Stimulated activated naive CD8-positive, alpha-beta T cell treated with anti-CD3 and anti-CD28 coated beads, Interleukin-15, amount 100 ng/mL, for 72 hours (primary cell): ENCODE data around the gene RFWD3.

Experiments used
- ATAC-seq: fragments of 150-1000 bp; cut with Tn5 transposase; 2 replicates; pipeline ENCODE4 v1.10.0; 2021; ENCODE audit warnings: mild to moderate bottlenecking, moderate library complexity
- DNase-seq, 2 donors: peaks; one replicate each; pipeline ENCODE4 v3.0.0; 2021 to 2022
- H3K27ac Mint-ChIP-seq, 2 donors: one replicate each; pipeline ENCODE4 v1.8.0; 2022; ENCODE audit warnings: mild to moderate bottlenecking in 2 of 2, mixed read lengths in 2 of 2, moderate library complexity in 2 of 2
- H3K27me3 Mint-ChIP-seq: one replicate; pipeline ENCODE4 v1.8.0; 2022; ENCODE audit warnings: mixed read lengths
- H3K4me1 Mint-ChIP-seq: one replicate; pipeline ENCODE4 v1.8.0; 2022; ENCODE audit warnings: mild to moderate bottlenecking, mixed read lengths
- H3K4me3 Mint-ChIP-seq, 2 donors: one replicate each; pipeline ENCODE4 v1.8.0; 2022; ENCODE audit warnings: mild to moderate bottlenecking in 2 of 2, mixed read lengths in 2 of 2, moderate library complexity in 1 of 2
- H3K9me3 Mint-ChIP-seq, 2 donors: one replicate each; pipeline ENCODE4 v1.8.0; 2022; ENCODE audit warnings: mixed read lengths in 2 of 2

Gene RFWD3

GRCh38 chr16:74583926-74584666, 82.6 kb downstream of the RFWD3 start:
- Mint-ChIP-seq H3K4me3 (no peak overlapping the region), H3K27ac (peak overlapping the region; percentile 59 to 81), H3K9me3 (no peaks in the 10 kb centered on the region), H3K4me1 (peaks cover 84% of the 10 kb centered on the region), H3K27me3 (no peaks in the 10 kb centered on the region)
- DNase-seq (no peak), ATAC-seq (no peak)

- no peaks in the 10 kb centered on the region for H3K9me3 Mint-ChIP-seq
- ATAC-seq (no peak), DNase-seq (no peak)
- no peaks in the 10 kb centered on the region for H3K27me3 Mint-ChIP-seq
- peaks cover 85% of the 10 kb centered on the region for H3K4me1 Mint-ChIP-seq
- H3K27ac Mint-ChIP-seq = peak overlapping the region in 1 of 2 donors; percentile 1
- no peak overlapping the region for H3K4me3 Mint-ChIP-seq
Observed at GRCh38 chr16:74582970-74583369, 83.7 kb downstream of the RFWD3 start.

- Mint-ChIP-seq H3K4me1 (peaks cover 81% of the 10 kb centered on the region), H3K27ac (peak overlapping the region in 1 of 2 donors; percentile 30), H3K4me3 (no peak overlapping the region), H3K9me3 (no peaks in the 10 kb centered on the region), H3K27me3 (no peaks in the 10 kb centered on the region)
- ATAC-seq (peak; percentile 32), DNase-seq (no peak)
Observed at GRCh38 chr16:74580833-74581232, 85.8 kb downstream of the RFWD3 start.

- ATAC-seq = no peak
- no peaks in the 10 kb centered on the region for H3K9me3 Mint-ChIP-seq
- DNase-seq = no peak
- peak overlapping the region in 1 of 2 donors; percentile 53 for H3K4me3 Mint-ChIP-seq
- no peak overlapping the region for H3K27ac Mint-ChIP-seq
- H3K4me1 Mint-ChIP-seq = peaks cover 84% of the 10 kb centered on the region
- no peaks in the 10 kb centered on the region for H3K27me3 Mint-ChIP-seq
Observed at GRCh38 chr16:74578838-74579237, 87.8 kb downstream of the RFWD3 start.

GRCh38 chr16:74578433-74578832, 88.2 kb downstream of the RFWD3 start:
- no peaks in the 10 kb centered on the region for H3K27me3 Mint-ChIP-seq
- no peak for ATAC-seq
- H3K4me3 Mint-ChIP-seq = peak overlapping the region in 1 of 2 donors; percentile 53
- H3K9me3 Mint-ChIP-seq = no peaks in the 10 kb centered on the region
- peak overlapping the region; percentile 40 to 91 for H3K27ac Mint-ChIP-seq
- DNase-seq = no peak
- peaks cover 84% of the 10 kb centered on the region for H3K4me1 Mint-ChIP-seq

DNA sequence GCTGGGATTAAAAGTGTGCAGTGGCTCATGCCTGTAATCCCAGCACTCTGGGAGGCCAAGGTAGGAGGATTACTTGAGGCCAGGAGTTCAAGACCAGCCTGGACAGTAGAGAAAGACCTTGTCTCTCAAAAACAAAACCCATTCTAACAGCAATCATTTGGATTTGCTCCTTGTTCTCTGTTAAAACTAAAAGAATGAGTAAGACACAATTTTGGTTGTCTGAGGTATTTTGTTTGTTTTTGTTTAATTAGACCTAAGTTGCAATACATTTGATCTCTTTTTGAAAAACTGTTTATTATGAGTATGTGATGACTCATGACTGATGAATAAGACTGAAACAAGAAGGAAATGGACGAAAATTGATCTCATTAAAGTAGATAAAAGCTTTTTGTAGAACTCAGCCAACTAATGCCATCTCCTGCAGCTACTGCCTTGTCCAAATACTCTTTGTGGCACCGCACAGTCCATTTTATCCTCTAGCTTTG, 88.8 kb downstream of the RFWD3 start:
- Mint-ChIP-seq H3K9me3 (no peaks in the 10 kb centered on the region), H3K27ac (peak overlapping the region; percentile 40 to 91), H3K4me1 (peaks cover 81% of the 10 kb centered on the region), H3K27me3 (no peaks in the 10 kb centered on the region), H3K4me3 (peak overlapping the region in 1 of 2 donors; percentile 42)
- DNase-seq (no peak), ATAC-seq (peak; percentile 86)

DNA sequence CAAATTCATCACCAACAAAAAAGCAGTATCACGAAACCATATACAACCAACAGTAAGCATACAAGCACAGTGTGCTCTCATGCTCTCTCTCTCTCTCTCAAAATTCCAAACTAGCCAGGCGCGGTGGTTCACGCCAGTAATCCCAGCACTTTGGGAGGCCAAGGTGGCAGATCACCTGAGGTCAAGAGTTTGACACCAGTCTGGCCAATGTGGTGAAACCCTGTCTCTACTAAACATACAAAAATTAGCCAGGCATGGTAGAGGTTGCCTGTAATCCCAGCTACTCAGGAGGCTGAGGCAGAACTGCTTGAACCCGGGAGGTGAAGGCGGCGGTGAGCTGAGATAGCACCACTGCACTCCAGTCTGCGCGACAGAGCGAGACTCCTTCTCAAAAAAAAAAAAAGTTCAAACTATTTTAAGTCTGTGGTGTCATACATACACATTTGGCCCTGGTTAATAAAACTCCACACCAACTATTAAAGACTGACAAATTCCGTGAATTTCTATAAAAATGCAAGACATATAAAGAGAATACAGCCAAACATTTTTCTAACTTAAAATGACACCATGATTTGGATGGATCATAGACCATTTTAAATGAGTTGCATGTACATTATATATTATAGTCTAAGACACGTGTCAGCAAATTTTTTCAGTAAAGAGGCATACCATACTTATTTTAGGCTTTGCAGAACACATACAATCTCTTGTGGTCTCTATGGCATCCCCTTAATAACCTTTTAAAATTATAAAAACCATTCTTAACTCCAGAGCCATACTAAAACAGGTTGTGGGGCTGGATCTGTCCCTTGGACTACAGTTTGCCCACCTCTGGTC, 90.7 kb downstream of the RFWD3 start:
- Mint-ChIP-seq H3K27me3 (no peaks in the 10 kb centered on the region), H3K9me3 (no peaks in the 10 kb centered on the region), H3K27ac (peak overlapping the region in 1 of 2 donors; percentile 28), H3K4me1 (peaks cover 84% of the 10 kb centered on the region), H3K4me3 (no peak overlapping the region)
- no peak for DNase-seq
- no peak for ATAC-seq

DNA sequence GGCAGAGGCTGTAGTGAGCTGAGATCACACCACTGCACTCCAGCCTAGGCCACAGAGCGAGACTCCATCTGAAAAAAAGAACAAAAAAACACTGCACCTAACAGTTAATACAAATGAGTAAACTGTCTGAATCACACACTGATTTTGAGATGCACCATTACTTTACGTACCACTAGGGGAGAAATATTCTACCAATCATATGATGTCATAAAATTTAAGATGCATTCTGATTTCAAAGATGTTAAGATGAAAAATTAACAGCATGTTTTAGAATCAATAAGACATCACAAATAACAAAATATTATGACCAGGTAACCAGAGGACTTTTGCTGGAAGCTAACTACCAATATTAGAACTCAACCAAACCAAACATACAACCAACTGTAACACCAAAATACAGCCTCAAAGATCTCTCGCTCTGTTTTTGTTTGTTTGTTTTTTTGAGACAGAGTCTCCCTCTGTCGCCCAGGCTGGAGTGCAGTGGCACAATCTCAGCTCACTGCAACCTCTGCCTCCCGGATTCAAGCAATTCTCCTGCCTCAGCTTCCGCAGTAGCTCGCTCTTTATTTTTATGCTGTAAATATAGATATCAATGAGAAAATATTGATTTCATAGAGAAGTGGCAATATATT, 91.4 kb downstream of the RFWD3 start:
- peak overlapping the region in 1 of 2 donors; percentile 24 for H3K27ac Mint-ChIP-seq
- DNase-seq (no peak), ATAC-seq (no peak)
- no peaks in the 10 kb centered on the region for H3K9me3 Mint-ChIP-seq
- no peaks in the 10 kb centered on the region for H3K27me3 Mint-ChIP-seq
- H3K4me1 Mint-ChIP-seq = peaks cover 84% of the 10 kb centered on the region
- H3K4me3 Mint-ChIP-seq = no peak overlapping the region

DNA sequence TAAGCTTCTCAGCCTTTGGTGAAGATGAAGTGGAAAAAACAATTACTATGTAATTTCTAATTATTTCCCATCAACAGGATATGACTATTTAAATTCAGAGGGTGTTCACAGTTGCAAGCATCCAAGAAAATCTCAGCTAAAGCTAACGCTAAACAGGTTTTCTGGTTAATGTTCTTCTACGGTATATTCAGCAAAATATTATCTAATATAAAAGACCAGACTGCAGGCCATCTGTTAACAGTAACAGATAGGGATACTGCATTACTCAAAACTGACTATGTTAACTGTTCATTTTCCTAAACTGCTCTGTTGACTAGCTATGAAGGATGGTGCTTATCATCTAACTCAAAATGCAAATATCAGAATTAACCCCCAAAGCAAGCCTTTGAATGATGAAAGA, 92.5 kb downstream of the RFWD3 start:
- no peak for ATAC-seq
- no peak overlapping the region for H3K4me3 Mint-ChIP-seq
- no peak overlapping the region for H3K27ac Mint-ChIP-seq
- H3K9me3 Mint-ChIP-seq = no peaks in the 10 kb centered on the region
- no peak for DNase-seq
- H3K27me3 Mint-ChIP-seq = no peaks in the 10 kb centered on the region
- peaks cover 82% of the 10 kb centered on the region for H3K4me1 Mint-ChIP-seq

GRCh38 chr16:74573622-74574021, 93.1 kb downstream of the RFWD3 start:
- DNase-seq = no peak
- peaks cover 82% of the 10 kb centered on the region for H3K4me1 Mint-ChIP-seq
- no peaks in the 10 kb centered on the region for H3K9me3 Mint-ChIP-seq
- no peaks in the 10 kb centered on the region for H3K27me3 Mint-ChIP-seq
- no peak overlapping the region for H3K4me3 Mint-ChIP-seq
- no peak overlapping the region for H3K27ac Mint-ChIP-seq
- no peak for ATAC-seq
